ENCODE results near the gene MSANTD1. TPM values are rescaled to one million over a fixed set of nuclear protein-coding genes. Genes with fewer than 3 reads are reported as not detected.
"Not testable (repeated sequence)": the region's sequence is repeated elsewhere in the genome, so short reads cannot be mapped to it uniquely, and the experiment has no call there.

MSANTD1 gene
- total RNA-seq, 2 donors from 2014 or later, result 0.41 to 0.42 TPM

DNA sequence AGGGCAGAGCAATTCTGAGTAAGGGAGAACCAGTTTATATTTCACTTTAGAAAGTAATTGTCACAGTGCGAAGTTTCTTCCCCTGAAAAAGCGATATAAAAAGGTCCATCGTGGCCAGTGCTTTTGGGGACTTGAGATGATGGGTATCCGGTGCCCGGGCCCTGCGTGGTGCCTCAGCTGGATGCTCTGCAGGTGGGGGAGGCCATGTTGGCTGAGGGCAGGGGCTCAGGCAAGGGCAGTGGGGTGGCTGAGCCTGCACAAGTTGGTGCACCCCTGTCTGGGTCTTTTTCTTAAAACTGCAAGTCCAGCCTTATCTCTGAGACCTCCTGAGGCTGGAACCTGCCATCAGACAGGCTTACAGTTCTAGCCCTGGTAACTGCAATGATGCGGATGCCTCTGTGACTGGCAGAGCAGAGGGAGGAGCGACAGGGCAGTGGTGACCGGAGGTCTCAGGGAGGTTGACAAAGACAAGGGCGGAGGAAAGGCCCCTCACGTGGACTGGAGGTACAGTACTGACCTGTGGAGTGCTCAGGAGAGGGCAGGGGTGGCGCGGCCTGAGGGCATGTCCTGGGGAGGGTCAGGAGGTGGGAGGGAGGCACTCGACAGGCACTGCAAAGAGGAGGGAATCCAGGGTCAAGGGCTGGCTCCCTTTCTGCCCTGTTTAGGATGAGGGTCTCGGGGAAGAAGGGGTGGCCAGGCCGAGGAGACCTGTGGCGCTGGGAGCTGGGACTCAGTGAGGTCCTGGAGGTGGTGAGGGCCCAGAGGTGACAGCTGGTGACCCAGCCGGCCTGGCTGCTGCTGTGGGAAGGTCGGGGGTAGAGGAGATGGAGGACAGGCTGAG is 45.7 kb downstream of the MSANTD1 start:
- intact Hi-C loops (cut with DNase I), result no loop called here
- no peak for ATAC-seq
- no peak for DNase-seq

DNA sequence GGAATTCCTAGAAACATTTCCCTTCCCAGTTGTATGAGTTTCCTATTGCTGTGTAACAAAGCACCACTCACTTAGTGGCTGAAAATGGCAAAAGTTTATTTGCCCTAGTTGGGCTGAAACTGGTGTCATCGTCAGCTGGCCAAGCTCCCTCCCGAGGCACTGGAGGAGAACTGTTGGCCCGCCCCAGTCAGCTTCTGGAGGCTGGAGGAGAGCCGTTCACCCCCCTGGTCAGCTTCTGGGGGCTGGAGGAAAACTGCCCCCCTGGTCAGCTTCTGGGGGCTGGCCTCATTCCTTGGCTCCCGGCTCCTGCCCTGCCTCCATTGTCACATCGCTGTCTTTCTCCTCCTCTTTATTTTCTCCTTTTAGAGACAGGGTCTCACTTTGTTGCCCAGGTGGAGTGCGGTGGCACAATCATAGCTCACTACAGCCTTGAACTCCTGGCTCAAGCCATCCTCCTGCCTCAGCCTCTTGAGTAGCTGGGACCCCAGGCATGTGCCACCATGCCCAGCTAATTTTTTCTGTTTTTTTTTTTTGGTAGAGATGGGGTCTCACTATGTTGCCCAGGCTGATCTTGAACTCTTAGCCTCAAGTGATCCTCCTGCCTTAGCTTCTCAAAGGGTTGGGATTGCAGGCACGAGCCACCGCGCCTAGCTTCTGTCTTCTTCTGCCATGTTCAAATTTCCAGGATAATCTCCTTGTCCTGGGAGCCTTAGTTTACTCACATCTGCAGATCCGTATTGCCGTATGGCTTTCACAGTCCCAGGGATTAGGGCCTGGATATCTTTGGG is 47.1 kb downstream of the MSANTD1 start:
- ATAC-seq, result no peak
- intact Hi-C loops (cut with DNase I), result no loop called here
- DNase-seq, result no peak

DNA sequence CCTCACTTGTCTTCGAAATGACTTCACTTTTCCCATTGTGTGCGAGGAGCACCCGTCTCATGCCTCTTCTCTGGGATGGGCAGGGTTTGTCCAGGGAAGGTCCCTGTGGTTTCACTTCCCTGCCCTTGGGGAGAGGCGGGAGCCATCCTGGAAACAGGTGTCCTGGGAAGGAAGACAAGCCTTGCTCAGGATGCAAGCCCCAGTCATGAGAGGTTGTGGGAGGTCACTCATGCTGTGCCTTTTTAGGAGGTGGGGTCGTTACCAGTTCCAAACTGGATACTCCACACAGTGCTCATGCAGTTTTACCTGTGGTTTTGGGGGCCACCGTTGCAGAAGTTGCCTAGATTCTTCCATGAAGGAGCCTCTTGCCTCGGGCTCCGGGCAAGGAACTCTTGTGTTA is 47.7 kb downstream of the MSANTD1 start:
- DNase-seq (no peak), ATAC-seq (no peak)
- intact Hi-C loops (cut with DNase I), result no loop called here

DNA sequence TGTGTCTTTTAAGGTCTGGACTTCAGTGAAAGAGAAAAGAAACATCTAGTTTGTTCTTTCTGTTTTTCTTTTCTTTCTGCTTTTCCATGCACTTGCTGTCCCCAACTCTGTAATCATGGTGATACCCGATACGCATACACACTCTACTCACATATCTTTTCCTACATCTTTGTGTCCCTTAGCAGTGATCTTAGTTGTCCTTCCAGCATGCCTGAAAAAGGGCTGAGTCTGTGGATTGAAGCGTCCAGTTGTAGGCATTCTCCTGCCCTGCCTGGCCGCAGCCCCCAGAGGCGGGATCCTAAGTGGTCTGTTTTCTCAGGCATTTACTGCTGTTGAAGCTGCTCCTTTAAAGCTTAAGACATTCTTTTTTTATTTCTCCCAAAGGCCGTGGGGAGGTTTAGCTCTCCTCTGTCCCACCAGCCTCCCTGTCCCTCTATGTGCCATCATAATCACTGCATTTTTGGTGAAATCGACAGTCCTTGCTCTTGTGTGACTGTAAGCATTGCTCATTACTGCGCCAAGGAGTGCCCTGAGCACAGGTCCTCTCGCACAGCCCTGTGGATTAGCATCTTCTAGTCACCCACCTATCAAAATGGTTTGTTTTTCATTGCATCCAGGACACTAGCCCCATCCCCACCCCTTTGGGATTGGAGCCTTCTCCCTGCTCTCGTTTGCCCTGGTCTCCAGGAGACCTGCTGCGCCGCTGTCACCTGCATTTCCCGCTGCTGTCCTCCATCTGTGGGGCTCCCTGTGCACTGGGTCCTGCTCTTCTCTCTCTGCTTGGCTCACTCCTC is 48.3 kb downstream of the MSANTD1 start:
- intact Hi-C loops (cut with DNase I), result no loop called here
- no peak for DNase-seq
- ATAC-seq, result no peak

DNA sequence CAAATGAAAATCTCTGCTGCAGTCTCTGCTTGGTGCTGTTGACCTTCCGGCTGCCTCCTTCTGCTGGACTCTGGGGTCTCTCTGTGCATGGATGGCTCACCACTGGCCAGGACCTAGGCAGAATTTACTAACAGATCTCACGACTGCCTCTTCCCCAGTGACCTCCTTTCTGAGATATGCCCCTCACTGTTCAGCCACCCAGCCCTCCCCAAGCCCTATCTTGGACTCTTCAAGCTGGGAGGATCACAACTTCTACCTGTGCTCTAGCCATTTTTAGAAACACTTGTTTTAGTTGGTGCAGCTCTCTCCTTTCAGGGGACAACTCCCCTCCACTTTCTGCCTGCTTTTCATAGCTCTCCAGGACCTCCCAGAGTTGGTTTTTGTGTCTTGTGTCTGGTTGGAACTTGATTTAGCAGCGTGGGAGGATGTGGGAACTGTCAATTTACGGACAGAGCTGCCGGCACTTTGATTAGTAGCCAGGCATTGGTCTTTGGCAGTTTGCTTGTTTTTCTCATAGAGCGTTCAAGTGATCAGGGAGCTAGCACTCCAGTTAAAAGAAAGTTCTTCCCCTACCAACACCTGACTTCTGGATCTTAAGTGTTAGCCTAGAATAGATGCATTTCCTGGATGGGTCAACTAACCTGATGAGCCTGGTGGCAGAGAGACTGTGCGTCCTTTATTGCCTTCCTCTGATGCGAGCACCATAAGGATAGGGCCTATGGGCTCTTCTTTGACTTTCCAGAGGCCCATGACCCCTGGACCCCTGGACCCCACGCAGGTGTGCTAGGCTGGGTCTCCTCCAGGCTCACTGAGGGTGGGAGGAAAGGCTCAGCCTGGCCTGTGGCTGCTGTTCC is 50.4 kb downstream of the MSANTD1 start:
- DNase-seq (no peak), ATAC-seq (no peak)
- intact Hi-C loops (cut with DNase I), result no loop called here

DNA sequence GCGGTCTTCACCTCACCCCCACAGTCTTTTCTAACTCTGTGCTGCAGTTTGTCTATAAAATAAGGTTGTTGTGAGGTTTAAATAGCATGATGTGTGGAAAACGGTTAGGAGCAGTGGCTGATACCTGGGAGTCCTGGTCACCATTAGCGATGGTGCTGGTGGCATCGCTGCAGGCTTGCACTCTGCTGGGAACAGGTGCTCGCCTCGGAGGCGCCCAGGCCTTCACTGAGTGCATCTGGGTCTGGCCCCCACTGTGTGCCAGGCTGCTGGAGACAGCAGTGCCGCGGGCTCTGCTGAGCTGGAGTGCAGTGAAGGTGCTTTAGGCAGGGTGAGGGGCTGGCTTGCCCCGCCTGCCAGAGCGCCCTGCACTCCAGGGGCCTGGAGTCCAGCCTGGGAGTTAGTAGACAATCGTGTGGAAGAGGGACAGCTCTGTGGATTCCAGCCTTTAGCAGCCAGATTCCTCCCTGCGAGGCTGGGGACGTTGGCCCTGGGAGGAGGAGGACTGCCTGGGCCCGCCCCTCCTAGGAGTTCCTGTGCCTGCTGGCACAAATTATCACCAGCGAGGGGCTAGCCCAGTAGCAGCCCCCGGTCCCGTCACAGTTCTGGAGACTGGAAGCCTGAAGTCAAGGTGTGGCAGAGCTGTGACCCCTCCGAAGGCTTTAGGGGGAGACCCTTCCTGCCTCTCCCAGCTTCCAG is 51.2 kb downstream of the MSANTD1 start:
- peak; percentile 7 for DNase-seq
- ATAC-seq, result no peak
- intact Hi-C loops (cut with DNase I), result no loop called here

DNA sequence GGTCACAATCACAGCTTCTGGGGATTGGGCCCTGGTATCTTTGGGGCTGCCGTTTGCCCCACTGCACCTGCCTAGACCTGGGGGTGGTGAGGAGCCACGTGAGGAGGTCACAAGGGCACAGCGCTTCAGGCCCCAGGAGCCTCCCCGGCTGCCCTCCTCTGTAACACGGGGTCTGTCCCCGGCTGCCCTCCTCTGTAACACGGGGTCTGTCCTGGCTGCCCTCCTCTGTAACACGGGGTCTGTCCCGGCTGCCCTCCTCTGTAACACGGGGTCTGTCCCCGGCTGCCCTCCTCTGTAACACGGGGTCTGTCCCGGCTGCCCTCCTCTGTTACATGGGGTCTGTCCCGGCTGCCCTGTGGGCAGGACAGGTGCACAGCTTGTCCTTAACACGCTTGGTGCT is 51.9 kb downstream of the MSANTD1 start:
- ATAC-seq; intact Hi-C loops (cut with DNase I); DNase-seq: not testable (repeated sequence)

DNA sequence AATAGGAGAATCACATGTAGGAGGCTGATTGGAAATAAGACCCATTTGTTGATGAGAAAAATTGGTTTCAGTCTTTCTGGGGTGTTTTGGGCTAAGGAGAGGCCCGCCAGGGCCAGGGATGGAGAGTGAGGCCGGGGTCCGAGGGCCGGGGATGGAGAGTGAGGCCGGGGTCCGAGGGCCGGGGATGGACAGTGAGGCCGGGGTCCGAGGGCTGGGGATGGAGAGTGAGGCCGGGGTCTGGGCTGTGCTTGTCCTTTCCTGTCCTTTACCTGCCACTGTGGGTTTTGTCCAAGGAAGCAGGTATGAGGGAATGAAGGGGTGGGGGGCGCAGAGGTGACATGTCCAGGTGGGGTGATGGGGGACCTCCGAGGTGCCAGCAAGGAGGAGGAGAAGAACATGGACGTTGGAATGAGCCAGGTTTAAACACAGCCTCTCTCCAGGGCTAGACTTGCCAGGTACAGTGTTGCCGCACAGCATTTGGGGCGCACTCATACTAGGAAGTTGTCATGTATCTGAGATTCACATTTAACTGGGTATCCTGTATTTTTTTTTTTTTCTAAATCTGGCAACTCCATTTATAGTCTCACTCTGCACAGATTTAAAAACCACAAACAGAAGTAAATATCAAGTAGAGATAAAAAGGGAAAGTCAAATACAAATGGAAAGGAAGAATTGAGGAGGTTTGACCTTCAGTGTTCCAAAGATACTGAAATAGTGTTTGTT is 52.7 kb downstream of the MSANTD1 start:
- ATAC-seq (no peak), DNase-seq (peak; percentile 17)
- intact Hi-C loops (cut with DNase I), result no loop called here

DNA sequence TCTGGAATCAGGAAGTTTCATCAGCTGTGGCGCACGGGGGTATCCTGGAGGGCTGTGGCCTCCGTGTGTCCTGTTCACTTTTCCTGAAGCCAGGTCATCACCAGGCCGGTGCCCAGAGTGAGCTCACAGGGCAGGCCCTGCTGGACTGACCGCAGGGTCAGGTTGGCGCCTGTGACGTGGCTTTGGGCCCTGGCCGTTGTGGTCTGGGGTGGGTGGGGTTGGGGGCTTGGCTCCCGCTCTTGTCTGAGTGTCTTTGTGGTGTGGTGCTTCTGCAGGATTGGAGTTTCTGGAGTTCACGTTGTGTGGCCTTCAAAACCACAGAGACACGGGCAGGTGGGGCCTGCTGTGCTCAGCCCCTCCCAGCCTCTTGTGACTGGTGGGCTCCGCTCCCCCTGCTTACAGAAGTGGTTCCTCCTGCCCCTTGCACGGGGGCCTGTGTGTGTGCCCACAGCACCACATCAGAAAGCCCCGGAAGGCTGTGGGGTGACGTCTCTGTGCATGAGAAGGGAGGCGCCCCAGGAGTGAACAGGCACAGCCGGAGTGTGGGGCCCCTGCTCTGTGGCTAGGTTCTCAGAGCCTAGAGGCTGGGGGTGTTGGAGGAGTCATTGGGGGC is 53.3 kb downstream of the MSANTD1 start:
- DNase-seq, result peak; percentile 54
- ATAC-seq, result no peak
- intact Hi-C loops (cut with DNase I), result no loop called here

DNA sequence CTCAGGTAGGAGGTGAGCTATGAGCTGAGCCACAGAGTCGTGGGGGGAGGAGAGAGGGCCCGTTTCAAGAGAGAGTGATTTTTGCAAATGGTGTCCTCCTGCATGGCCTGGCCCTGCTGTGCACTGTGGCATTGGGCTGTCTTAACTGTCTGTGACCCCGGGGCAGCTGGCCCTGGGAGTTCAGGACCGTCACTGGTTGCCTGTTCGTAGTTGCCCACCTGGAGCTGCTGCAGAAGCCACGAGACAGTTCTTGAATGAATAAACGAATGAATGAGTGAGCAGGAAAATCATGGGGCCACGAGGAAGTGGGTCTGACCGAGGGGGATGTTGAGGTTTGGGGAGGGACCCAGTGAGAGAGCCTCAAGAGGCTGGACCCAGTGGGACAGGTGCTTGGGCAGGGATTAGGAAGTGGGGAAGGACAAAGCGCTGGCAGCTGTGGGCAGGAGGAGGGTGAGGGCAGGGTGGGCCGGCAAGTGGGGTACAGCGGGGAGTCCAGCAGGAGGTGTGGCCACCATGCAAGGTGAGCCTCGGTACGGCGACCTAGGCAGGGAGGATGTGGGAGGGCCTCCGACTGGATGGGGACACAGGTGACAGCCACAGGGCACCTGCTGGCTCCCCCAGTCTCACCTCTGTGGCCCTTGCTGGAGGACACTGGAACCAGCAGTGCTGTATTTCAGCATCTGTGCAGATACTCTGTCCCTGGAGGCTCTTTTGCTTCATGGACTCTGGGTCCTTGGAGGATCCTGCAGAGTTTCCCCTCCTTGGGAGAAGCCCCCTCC is 54.0 kb downstream of the MSANTD1 start:
- ATAC-seq (no peak), DNase-seq (peak; percentile 19)
- intact Hi-C loops (cut with DNase I), result no loop called here

DNA sequence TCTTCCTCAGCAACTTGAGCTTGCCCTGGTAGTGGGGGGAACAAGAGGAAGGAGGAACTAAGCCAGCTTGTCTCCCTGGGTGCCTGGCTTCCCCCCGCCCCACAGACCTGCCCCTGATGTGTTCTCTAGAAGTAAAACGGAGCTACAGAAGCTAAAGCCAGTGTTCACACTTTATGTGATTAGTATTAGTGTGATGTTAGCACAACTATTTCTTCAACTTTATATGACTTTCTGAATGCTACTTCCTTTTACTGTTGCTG is 54.5 kb downstream of the MSANTD1 start:
- DNase-seq (no peak), ATAC-seq (no peak)
- intact Hi-C loops (cut with DNase I), result no loop called here

DNA sequence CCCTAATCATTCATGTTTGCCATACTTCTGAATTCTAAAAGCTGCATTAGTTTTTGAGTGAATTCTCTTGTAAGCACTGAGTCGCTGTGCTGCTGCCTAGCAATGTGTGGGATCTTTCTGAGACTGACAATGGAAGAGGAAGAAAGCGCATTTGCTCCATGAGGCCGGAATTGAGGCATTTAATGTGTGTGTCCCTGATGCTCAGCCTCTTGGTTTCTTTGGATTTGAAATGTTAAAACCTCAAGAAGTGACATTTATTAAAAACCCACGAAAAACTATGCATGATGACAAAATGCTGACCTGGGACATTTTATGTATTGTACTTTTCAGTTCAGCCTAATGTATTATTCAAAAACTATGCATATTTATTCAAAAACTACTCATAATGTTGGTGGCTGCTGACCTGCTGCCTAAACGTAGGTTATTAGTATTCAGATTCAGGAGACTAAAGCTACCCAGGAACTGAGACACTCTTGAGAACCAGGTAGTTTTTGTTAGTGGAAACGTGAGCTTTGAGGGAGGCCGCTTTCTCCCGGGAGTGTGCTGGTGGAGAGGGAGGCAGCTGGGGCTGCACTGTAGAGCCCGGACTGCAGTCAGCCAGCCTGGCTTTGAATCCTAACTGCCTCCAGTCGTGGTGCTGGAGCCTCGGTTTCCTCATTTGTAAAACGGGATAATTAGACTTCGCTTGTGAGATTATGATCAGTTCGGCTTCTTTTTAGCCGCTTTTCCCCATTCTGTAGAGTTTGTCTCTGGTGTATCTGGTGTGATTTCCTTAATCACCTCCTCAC is 55.2 kb downstream of the MSANTD1 start:
- DNase-seq, result peak; percentile 14
- intact Hi-C loops (cut with DNase I), result no loop called here
- ATAC-seq, result no peak

DNA sequence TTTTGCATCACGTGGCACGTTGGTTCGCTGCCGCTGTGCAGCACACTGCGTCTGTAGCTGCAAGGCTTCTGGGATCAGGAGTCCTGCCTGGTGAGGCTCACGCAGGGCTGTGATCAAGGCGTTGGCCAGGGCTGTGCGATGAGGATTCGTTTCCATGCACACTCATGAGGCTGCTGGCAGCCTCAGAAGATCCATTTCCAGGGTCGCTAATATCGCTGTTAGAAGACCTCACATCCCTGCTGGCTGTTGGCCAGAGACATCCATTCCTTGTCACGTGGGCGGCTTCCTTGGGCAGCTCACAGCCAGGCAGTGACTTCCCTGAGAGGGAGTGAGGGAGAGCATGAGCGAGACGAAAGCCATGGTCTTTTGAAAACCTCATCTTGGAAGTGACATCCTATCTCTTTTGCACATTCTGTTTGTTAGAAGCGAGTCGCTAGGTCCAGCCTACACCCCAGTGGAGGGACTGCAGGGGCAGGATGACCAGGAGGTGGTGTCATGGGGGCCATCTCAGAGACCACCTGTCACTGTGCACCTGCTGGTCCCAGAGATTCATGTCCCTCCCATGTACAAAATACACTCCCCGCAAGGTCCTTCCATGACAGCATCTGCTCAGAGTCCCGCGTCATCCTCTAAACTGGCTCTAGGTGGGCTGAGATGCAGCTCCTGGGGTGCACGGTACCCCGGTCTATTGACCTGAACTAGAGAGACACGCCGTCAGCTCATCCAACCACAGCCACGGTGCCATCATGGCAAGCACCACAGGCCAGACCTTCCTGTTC is 56.1 kb downstream of the MSANTD1 start:
- DNase-seq, result peak; percentile 75
- peak; percentile 66 to 69 for ATAC-seq
- intact Hi-C loops (cut with DNase I), result no loop called here

DNA sequence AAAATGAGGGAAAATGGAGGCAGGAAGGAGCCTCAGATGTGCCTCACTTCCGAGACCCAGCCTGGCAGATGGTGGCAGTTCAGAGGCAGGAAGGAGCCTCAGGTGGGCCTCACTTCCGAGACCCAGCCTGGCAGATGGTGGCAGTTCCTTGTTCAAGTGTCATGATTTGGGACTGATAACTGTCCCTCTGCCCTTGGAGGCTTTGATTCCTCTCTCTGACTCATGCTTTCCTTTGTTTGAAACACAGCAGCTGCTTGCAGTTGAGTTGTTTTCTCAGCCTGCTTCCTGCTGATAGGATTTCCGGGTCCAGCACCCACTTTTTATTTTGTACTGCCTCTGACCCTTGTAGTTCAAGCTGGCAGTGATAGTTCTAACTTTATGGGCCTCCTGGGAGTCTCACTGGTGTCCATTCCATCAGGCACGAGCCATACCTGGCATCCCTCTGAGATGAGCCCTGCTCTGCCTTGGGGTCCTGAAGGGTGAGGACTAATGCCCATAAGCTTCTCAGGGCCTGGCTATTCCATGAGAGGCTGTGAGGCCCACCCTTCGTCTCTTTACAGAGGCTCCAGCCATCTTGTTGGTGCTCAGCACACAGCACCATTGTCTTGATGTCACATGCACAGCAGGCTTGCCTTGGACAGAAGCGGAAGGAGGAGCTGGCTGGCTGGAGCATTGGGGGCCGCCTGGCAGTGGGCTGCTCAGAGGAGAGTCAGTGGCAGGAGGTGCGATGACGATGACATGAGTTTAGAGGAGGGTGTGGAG is 56.8 kb downstream of the MSANTD1 start:
- peak; percentile 42 for DNase-seq
- ATAC-seq, result peak in 1 of 2 donors; percentile 44
- intact Hi-C loops (cut with DNase I), result no loop called here

Data from left cardiac atrium (tissue), 4 donors.